GM19455 (cell line): ENCODE results near the gene DNASE1.

Experiments
- ATAC-seq: cut with Tn5 transposase; IDR thresholded peaks from one replicate; pipeline ENCODE4 v1.9.1; 2021; ENCODE audit not compliant: unreplicated experiment

Gene DNASE1

DNA sequence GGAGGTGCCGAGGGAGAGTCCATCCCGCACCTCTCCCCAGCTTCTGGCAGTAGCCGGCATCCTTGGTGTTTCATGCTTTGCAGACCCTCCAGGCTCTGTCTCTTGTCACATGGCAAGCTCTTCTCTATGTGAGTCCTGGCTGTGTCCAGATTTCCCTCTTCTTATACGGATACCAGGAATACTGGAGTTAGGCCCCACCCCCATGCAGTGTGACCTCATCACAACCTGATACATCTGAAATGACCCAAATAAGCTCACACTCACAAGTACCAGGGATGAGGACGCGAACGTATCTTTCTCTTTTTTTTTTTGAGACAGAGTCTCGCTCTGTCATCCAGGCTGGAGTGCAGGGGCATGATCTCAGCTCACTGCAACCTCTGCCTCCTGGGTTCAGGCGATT is 39.6 kb downstream of the DNASE1 start:
- ATAC-seq: no peak

DNA sequence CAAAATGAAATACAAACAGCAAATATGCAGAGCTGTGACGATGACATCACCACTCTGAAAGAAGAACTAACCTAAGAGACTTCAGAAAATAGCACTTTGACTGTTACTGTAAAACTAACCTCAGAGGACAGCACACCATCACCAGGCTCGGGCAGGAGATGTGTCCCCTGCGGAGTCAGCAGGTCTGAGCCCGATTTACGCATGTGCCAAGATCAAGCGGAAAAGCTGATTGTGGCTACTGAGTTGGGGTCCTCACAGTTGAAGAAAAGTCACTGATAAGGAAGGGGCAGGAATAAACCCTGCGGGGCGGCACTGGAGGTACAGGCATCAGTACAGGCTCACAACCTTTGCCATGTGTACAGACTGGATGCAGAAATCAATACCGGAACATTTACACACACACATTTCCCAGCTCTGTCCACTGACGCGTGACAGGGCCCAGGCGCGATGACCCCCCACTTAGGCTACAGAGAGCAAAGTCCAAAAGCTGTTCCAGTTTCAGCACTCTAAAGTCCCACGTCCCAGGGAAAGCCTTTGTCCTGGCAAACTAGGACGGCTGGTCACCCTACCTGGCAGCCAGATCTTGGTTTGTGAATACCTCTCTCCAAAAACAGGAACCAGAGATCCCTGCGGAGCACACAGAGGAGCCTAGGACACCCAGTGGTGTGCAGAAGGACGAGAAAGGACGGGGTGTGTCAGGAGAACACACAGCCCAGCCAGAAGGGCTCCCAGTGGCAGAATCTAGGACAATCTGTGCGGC is 41.3 kb downstream of the DNASE1 start:
- no peak for ATAC-seq

DNA sequence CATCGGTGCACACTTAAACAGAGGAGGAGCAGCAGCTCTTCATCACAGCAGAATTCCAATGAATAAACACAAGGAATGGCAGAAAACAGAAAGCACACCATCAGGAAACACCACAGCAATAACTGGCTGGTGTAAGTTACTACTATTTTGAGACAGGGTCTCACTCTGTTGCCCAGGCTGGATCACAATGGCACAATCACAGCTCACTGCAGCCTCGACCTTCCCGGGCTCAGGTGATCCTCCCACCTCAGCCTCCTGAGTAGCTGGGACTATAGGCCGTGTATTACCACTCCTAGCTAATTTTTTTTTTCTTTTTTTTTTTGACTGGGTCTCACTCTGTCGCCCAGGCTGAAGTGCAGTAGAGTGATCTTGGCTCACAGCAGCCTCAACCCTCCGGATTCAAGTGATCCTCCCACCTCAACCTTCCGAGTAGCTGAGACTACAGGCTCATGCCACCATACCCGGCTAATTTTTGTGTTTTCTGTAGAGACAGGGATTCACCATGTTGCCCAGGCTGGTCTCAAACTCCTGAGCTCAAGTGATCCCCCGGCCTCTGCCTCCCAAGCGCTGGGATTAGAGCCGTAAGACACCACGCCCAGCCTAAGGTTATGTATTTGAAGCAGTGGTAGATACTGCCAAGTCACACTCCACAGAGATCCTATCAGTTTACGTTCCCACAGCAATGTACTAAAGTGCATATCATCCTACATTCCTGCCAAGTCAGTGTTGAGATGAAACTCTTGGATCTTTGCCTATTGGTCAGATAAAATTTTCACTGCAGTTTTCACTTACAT is 42.1 kb downstream of the DNASE1 start:
- ATAC-seq: no peak

- no peak for ATAC-seq
These were observed 44.5 kb downstream of the DNASE1 start for GRCh38 chr16:3698941-3699340.

GRCh38 chr16:3701531-3701930 is 47.0 kb downstream of the DNASE1 start:
- no peak for ATAC-seq

- no peak for ATAC-seq
These were observed 47.6 kb downstream of the DNASE1 start for GRCh38 chr16:3702082-3702481.

GRCh38 chr16:3706253-3707012 is 51.9 kb downstream of the DNASE1 start:
- ATAC-seq: no peak
